Endothelial cell of umbilical vein (primary cell): ENCODE data around the gene HINT1. TPM values are rescaled to one million over a fixed set of nuclear protein-coding genes. Genes with fewer than 3 reads are reported as not detected.

Experiments
- BruUV-seq: library from RNA; stranded (reverse); fragments of 400-500 nt; replicated peaks from 2 replicates; lab custom pipeline; 2021; lab: Mats Ljungman, UMichigan
- CTCF ChIA-PET: fragments of 300-600, 350-600 bp; sonication (Branson Sonifier 250); formaldehyde crosslinking; loops from one replicate; lab custom pipeline; 2021; ENCODE audit warnings: antibody characterized with exemption, inconsistent platforms; lab: Charles Lee
- POLR2A ChIA-PET: fragments of 300-600, 350-600 bp; sonication (Branson Sonifier 250); formaldehyde crosslinking; loops from one replicate; lab custom pipeline; 2021; ENCODE audit warnings: antibody characterized with exemption, inconsistent platforms; lab: Charles Lee
- DNase-seq: peaks from one replicate; pipeline ENCODE4 v3.0.0-alpha.2; 2011; ENCODE audit warnings: low read depth, low spot score
- FAIRE-seq: peaks from 2 replicates; lab custom pipeline; 2011; peaks lifted over from hg19 to GRCh38; lab: Jason Lieb, UNC
- H2AFZ ChIP-seq: 2 replicates; pipeline ENCODE4 v1.6.0; 2012; ENCODE audit warnings: low read depth, low read length, control low read depth, inconsistent platforms
- H3K27ac ChIP-seq: 2 replicates; pipeline ENCODE4 v1.5.1; 2011; ENCODE audit warnings: low read depth, mild to moderate bottlenecking, control low read depth, low read length, moderate library complexity; ENCODE audit not compliant: insufficient read depth
- H3K27me3 ChIP-seq, 2 experiments: 2 replicates each; pipeline versions ENCODE4 v1.6.0 to v1.6.1; 2011; ENCODE audit warnings: low read length in 2 of 2, mixed read lengths in 1 of 2; ENCODE audit not compliant: control insufficient read depth in 2 of 2, insufficient read depth in 2 of 2
- H3K36me3 ChIP-seq, 2 experiments: 2 replicates in 1 of 2; 3 replicates in 1 of 2; pipeline ENCODE4 v1.5.1; 2011; ENCODE audit warnings: low read length in 2 of 2, mild to moderate bottlenecking in 1 of 2, moderate library complexity in 1 of 2; ENCODE audit not compliant: control insufficient read depth in 2 of 2, insufficient read depth in 2 of 2; ENCODE audit errors: extremely low read depth in 1 of 2
- H3K4me1 ChIP-seq: 3 replicates; pipeline ENCODE4 v1.5.1; 2011; ENCODE audit warnings: mild to moderate bottlenecking, low read length; ENCODE audit not compliant: control insufficient read depth, insufficient read depth; ENCODE audit errors: extremely low read depth
- H3K4me2 ChIP-seq: 2 replicates; pipeline ENCODE4 v1.6.1; 2011; ENCODE audit warnings: low read length, control low read depth, mixed read lengths; ENCODE audit not compliant: insufficient read depth
- H3K4me3 ChIP-seq, 3 experiments: fragments of 200-600 bp in 1 of 3; sonication (generic), shearing (Covaris generic) in 1 of 3; replicated peaks in 1 of 3; 2 replicates each; pipeline ENCODE4 v1.5.1; 2011 to 2016; ENCODE audit warnings: control low read depth in 3 of 3, low read length in 3 of 3, mild to moderate bottlenecking in 2 of 3, inconsistent platforms in 1 of 3, low read depth in 1 of 3, moderate library complexity in 1 of 3; ENCODE audit not compliant: insufficient read depth in 1 of 3
- H3K79me2 ChIP-seq: 2 replicates; pipeline ENCODE4 v1.6.0; 2012; ENCODE audit warnings: low read length, inconsistent platforms; ENCODE audit not compliant: control insufficient read depth, insufficient read depth
- H3K9ac ChIP-seq: replicated peaks from 2 replicates; pipeline ENCODE3; 2011; ENCODE audit warnings: low read length, control low read depth; ENCODE audit not compliant: insufficient read depth; ENCODE audit errors: extremely low read depth
- H3K9me1 ChIP-seq: replicated peaks from 3 replicates; pipeline ENCODE4 v1.6.0; 2011; ENCODE audit warnings: mild to moderate bottlenecking, low read length; ENCODE audit not compliant: control insufficient read depth, insufficient read depth; ENCODE audit errors: extremely low read depth
- H3K9me3 ChIP-seq: replicated peaks from 2 replicates; pipeline ENCODE4 v1.5.1; 2012; ENCODE audit warnings: low read length, inconsistent platforms; ENCODE audit not compliant: control insufficient read depth, insufficient read depth
- H4K20me1 ChIP-seq: replicated peaks from 2 replicates; pipeline ENCODE3; 2011; ENCODE audit warnings: mild to moderate bottlenecking, low read length; ENCODE audit not compliant: control insufficient read depth, insufficient read depth; ENCODE audit errors: extremely low read depth
- EZH2 ChIP-seq: IDR thresholded peaks from 2 replicates; pipeline ENCODE4 v1.6.1; 2012; ENCODE audit warnings: borderline replicate concordance, low read depth, mild to moderate bottlenecking, moderate library complexity, low read length, inconsistent platforms; ENCODE audit not compliant: severe bottlenecking
- FOS ChIP-seq: IDR thresholded peaks from 2 replicates; pipeline ENCODE4 v1.6.1; 2011; ENCODE audit warnings: mild to moderate bottlenecking, low read length, moderate library complexity, borderline replicate concordance; ENCODE audit not compliant: insufficient read depth
- GATA2 ChIP-seq: IDR thresholded peaks from 2 replicates; pipeline ENCODE4 v1.7.0; 2011; ENCODE audit warnings: low read depth, mild to moderate bottlenecking, moderate library complexity, mixed read lengths, low read length; ENCODE audit not compliant: insufficient read length, insufficient read depth
- JUN ChIP-seq: IDR thresholded peaks from 2 replicates; pipeline ENCODE4 v1.6.1; 2011; ENCODE audit warnings: borderline replicate concordance, low read depth; ENCODE audit not compliant: insufficient read length, insufficient read depth
- MAX ChIP-seq: IDR thresholded peaks from 2 replicates; pipeline ENCODE4 v1.6.1; 2011; ENCODE audit not compliant: insufficient read depth, insufficient read length
- MYC ChIP-seq: IDR thresholded peaks from one replicate; pipeline ENCODE4 v1.6.1; 2011; ENCODE audit warnings: mild to moderate bottlenecking, low read depth, low read length
- POLR2A ChIP-seq: IDR thresholded peaks from 2 replicates; pipeline ENCODE4 v1.6.1; 2012; ENCODE audit warnings: low read depth, mild to moderate bottlenecking, control low read depth, low read length
- POLR2AphosphoS5 ChIP-seq: IDR thresholded peaks from 2 replicates; pipeline ENCODE4 v1.6.1; 2012; ENCODE audit warnings: low read depth, mild to moderate bottlenecking, control low read depth, low read length, moderate library complexity; ENCODE audit not compliant: insufficient read depth
- dilution Hi-C: fragments of 300-500 bp; cut with MboI; formaldehyde crosslinking; loops from one replicate; pipeline ENCODE4 v1.15.0; 2019; ENCODE audit warnings: low sequenced_read_pairs; ENCODE audit not compliant: extremely low pct_ligation_motif_present
- intact Hi-C: fragments of 100-400 bp; cut with micrococcal nuclease; formaldehyde crosslinking; loops from one replicate; pipeline ENCODE4 v1.10.0; 2022
- polyA plus RNA-seq, 4 experiments: library from polyadenylated mRNA; depleted of rRNA in 3 of 4; stranded (reverse) in 3 of 4; unstranded in 1 of 4; fragments of >200 nt; gene quantifications; 2 replicates each; pipeline versions ENCODE4 v1.2.1 to v1.2.3, GENCODE V29; 2011 to 2012; ENCODE audit warnings: missing spikeins in 1 of 4
- total RNA-seq: library from RNA; stranded (reverse); gene quantifications from 2 replicates; pipeline ENCODE4 v1.2.3, GENCODE V29; 2021
- TF ChIP-seq, protein P1 (sequence below), 2 donors: IDR thresholded peaks; 1 replicate in 1 of 2; 2 replicates in 1 of 2; pipeline ENCODE4 v1.5.1; 2011; ENCODE audit warnings: low read length in 2 of 2, mild to moderate bottlenecking in 2 of 2, moderate library complexity in 2 of 2, control low read depth in 1 of 2, inconsistent platforms in 1 of 2, low read depth in 1 of 2; ENCODE audit not compliant: insufficient read depth in 1 of 2; ENCODE audit errors: extremely low read depth in 1 of 2

HINT1 gene
- total and polyA plus RNA-seq, 2 donors (not counting 3 experiments of a cell fraction or from before 2014, with no cell fraction given): 221 to 423 TPM

- TF ChIP-seq EZH2 (no peak), GATA2 (no peak), MYC (no peak), POLR2AphosphoS5 (no peak), MAX (no peak), JUN (no peak), POLR2A (no peak), FOS (no peak)
- TF ChIP-seq, protein P1, sequence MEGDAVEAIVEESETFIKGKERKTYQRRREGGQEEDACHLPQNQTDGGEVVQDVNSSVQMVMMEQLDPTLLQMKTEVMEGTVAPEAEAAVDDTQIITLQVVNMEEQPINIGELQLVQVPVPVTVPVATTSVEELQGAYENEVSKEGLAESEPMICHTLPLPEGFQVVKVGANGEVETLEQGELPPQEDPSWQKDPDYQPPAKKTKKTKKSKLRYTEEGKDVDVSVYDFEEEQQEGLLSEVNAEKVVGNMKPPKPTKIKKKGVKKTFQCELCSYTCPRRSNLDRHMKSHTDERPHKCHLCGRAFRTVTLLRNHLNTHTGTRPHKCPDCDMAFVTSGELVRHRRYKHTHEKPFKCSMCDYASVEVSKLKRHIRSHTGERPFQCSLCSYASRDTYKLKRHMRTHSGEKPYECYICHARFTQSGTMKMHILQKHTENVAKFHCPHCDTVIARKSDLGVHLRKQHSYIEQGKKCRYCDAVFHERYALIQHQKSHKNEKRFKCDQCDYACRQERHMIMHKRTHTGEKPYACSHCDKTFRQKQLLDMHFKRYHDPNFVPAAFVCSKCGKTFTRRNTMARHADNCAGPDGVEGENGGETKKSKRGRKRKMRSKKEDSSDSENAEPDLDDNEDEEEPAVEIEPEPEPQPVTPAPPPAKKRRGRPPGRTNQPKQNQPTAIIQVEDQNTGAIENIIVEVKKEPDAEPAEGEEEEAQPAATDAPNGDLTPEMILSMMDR (IDR thresholded peaks at IDR 0.05; ENCODE audit: extremely low read depth in 1 of 2, insufficient read depth in 1 of 2, low read depth in 1 of 2, low read length in 2 of 2): no peak
- CTCF ChIA-PET: no interaction called here
- H3K4me2 ChIP-seq: no peak overlapping the region
- intact Hi-C loops: no loop called here
- H2AFZ ChIP-seq: no peak overlapping the region
- H3K4me3 ChIP-seq: no peak overlapping the region
- H3K4me1 ChIP-seq: no peaks in the 10 kb centered on the region
- dilution Hi-C loops: no loop called here
- H3K9me1 ChIP-seq: peaks cover 2% of the 10 kb centered on the region
- H3K27ac ChIP-seq: no peak overlapping the region
- H4K20me1 ChIP-seq: no peaks in the 10 kb centered on the region
- no peaks in the 10 kb centered on the region for H3K79me2 ChIP-seq
- no TSS peak for BruUV-seq
- no peaks in the 10 kb centered on the region for H3K9me3 ChIP-seq
- H3K9ac ChIP-seq: no peak overlapping the region
- POLR2A ChIA-PET: no interaction called here
- no peaks in the 10 kb centered on the region for H3K36me3 ChIP-seq
- DNase-seq: no peak
- no peaks in the 10 kb centered on the region for H3K27me3 ChIP-seq
- no peak for FAIRE-seq
These were observed 35.5 kb upstream of the HINT1 start for GRCh38 chr5:131200560-131200959.
